Sigmoid colon (tissue), 7 donors: ENCODE measurements around the gene TNC. TPM values are rescaled to one million over a fixed set of nuclear protein-coding genes. Genes with fewer than 3 reads are reported as not detected.

ENCODE experiments used
- DNase-seq: peaks from one replicate; pipeline ENCODE4 v3.0.0-alpha.2; 2019
- H3K27ac ChIP-seq, 4 donors: fragments of 200-600 bp; sonication (generic); one replicate each; pipeline ENCODE4 v1.5.1; 2016 to 2019; ENCODE audit warnings: mild to moderate bottlenecking in 1 of 4
- H3K27me3 ChIP-seq, 3 donors: fragments of 200-600 bp; sonication (generic); one replicate each; pipeline ENCODE4 v1.5.1; 2019; ENCODE audit warnings: mild to moderate bottlenecking in 1 of 3
- H3K36me3 ChIP-seq, 4 donors: fragments of 200-600 bp; sonication (generic); one replicate each; pipeline ENCODE4 v1.5.1; 2016 to 2019
- H3K4me1 ChIP-seq, 4 donors: fragments of 200-600 bp; sonication (generic); one replicate each; pipeline ENCODE4 v1.5.1; 2017 to 2019
- H3K4me3 ChIP-seq, 4 donors: fragments of 200-600 bp; sonication (generic); one replicate each; pipeline ENCODE4 v1.5.1; 2017 to 2019; ENCODE audit warnings: mild to moderate bottlenecking in 2 of 4, moderate library complexity in 1 of 4
- H3K9me3 ChIP-seq, 4 donors: fragments of 200-600 bp in 3 of 4; sonication (generic) in 3 of 4; one replicate each; pipeline versions ENCODE4 v1.5.1 to v1.6.1; 2013 to 2019
- EP300 ChIP-seq, 4 donors: sonication (generic); formaldehyde crosslinking; IDR thresholded peaks; one replicate each; pipeline ENCODE4 v1.6.1; 2017; ENCODE audit warnings: antibody characterized with exemption in 4 of 4
- POLR2A ChIP-seq, 2 donors: fragments of 450-650 bp; IDR thresholded peaks; one replicate each; pipeline ENCODE4 v1.6.1; 2016; ENCODE audit warnings: antibody characterized with exemption in 2 of 2, mild to moderate bottlenecking in 2 of 2, moderate library complexity in 2 of 2
- POLR2AphosphoS5 ChIP-seq, 4 donors: sonication (generic); formaldehyde crosslinking; IDR thresholded peaks; one replicate each; pipeline ENCODE4 v1.6.1; 2017; ENCODE audit warnings: antibody characterized with exemption in 4 of 4
- WGBS, 2 donors: extraction: QIAGEN DNeasy Blood & Tissue Kit; methylation state at CpG; one replicate each; pipeline ENCODE4 v1.1.7; 2013; 5-methylcytosine and 5-hydroxymethylcytosine counted together
- intact Hi-C: fragments of 100-400 bp; cut with DNase I; formaldehyde crosslinking; loops from one replicate; pipeline ENCODE4 v1.15.1; 2023
- polyA plus RNA-seq, 3 donors: library from polyadenylated mRNA; stranded (reverse); fragments of 200-250 nt; gene quantifications; one replicate each; pipeline ENCODE4 v1.2.3, GENCODE V29; 2013
- total RNA-seq, 4 donors: library from RNA; depleted of rRNA; stranded (reverse); fragments of >200 nt; gene quantifications; one replicate each; pipeline ENCODE4 v1.1.0, GENCODE V29; 2016
- TF ChIP-seq, protein P1 (sequence below), 4 experiments: fragments of 450-650 bp in 3 of 4; fragments of 200-600 bp in 1 of 4; IDR thresholded peaks; one replicate each; pipeline ENCODE4 v1.5.1; 2016 to 2019; ENCODE audit warnings: antibody characterized with exemption in 4 of 4, mild to moderate bottlenecking in 3 of 4, moderate library complexity in 2 of 4
- donor health status: healthy with polysubstance abuse.
- donor health status: Bipolar disorder and iron deficiency.
- donor health status: healthy.

The TNC gene
- total and polyA plus RNA-seq, 7 donors, result 0.69 to 742 (median 127) TPM

DNA sequence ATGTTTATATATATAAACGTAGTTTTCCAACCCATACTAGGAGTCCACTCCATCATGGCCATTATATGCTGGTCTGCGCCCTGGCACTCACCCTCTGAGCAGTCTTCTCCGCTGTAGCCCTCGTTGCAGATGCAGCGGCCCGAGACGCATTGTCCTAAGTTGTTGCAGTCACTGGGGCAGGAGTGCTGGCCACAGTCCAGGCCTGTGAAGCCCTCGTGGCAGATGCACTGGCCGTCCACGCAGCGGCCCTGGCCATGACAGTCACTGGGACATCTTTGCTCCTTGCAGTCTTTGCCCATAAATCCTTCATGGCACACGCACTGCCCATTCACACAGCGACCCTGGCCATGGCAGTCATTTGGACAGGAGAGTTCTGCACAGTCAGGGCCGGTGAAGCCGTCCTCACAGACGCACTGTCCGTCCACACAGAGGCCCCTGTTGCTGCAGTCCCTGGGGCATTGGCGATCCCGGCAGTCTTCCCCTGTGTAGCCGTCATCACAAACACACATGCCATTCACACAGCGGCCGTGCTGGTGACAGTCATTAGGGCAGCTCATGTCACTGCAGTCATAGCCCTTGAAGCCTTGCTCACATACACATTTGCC, 32.1 kb downstream of the TNC start:
- H3K27ac ChIP-seq, result peak overlapping the region in 3 of 4 donors; percentile 55 to 74 (median 64)
- DNase-seq, result peak; percentile 82
- intact Hi-C loops, result no loop called here
- TF ChIP-seq POLR2AphosphoS5 (IDR thresholded peaks at IDR 0.05) (peak; percentile 32 to 75 (median 46)), EP300 (IDR thresholded peaks at IDR 0.05) (no peak)
- no peak overlapping the region for H3K4me3 ChIP-seq
- no peaks in the 10 kb centered on the region for H3K27me3 ChIP-seq
- H3K4me1 ChIP-seq, result peaks cover 0 to 73% (median 48%) of the 10 kb centered on the region in 4 donors
- no peaks in the 10 kb centered on the region for H3K9me3 ChIP-seq
- WGBS, 2 donors, result 91 to 93% methylated on average over 22 of the region's 22 CpGs
- H3K36me3 ChIP-seq, result peaks cover 25 to 97% (median 73%) of the 10 kb centered on the region in 4 donors

DNA sequence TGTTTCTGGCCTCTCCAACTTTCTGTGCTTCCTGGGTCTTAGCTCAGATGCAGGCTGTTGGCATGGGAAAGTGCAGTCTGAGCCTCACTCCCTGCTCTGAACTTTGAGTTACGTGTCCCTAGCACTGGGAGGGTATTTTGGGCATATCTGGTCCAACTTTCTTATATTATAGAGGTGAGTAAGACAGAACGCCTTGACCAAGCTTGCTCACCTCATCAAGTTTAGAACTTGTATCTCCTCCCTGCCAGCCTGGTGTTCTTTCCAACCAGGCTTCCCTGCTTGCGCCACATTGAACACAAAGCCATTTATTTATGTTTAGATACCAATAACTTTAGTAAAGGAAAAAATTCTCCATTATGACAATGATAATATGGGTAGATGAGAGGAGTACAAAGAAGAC, 33.2 kb downstream of the TNC start:
- Histone ChIP-seq H3K36me3 (peaks cover 21 to 97% (median 72%) of the 10 kb centered on the region in 4 donors), H3K9me3 (no peaks in the 10 kb centered on the region), H3K27ac (peak overlapping the region in 3 of 4 donors; percentile 50 to 74 (median 64)), H3K4me3 (no peak overlapping the region), H3K27me3 (no peaks in the 10 kb centered on the region), H3K4me1 (peaks cover 0 to 64% (median 48%) of the 10 kb centered on the region in 4 donors)
- no peak for DNase-seq
- 77 to 90% methylated on average over 3 of the region's 3 CpGs for WGBS, 2 donors
- intact Hi-C loops, result no loop called here
- TF ChIP-seq POLR2A (IDR thresholded peaks at IDR 0.05), result no peak

DNA sequence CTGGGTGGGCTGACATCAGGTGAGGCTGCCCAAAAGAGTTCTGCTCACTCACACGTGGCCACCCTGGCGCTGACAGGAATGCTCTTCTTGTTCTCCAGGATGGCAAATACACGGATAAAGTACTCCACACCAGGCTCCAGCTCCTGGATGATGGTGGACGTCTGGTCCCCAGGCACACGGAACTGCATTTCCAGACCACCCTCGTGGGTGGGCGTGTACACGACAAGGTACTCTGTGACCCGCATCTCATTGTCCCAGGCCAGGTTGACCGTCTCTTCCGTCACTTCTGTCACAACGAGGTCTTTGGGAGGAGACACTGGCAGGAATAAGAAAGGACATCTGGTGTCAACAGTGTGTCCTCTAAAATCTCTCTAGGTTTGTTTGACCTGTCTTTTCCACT, 33.8 kb downstream of the TNC start:
- H3K27ac ChIP-seq, result peak overlapping the region in 3 of 4 donors; percentile 50 to 74 (median 64)
- H3K4me3 ChIP-seq, result no peak overlapping the region
- H3K36me3 ChIP-seq, result peaks cover 21 to 97% (median 75%) of the 10 kb centered on the region in 4 donors
- WGBS, 2 donors, result 88 to 90% methylated on average over 12 of the region's 12 CpGs
- TF ChIP-seq POLR2A (IDR thresholded peaks at IDR 0.05) (no peak), EP300 (IDR thresholded peaks at IDR 0.05) (no peak), POLR2AphosphoS5 (IDR thresholded peaks at IDR 0.05) (peak in 1 of 4 donors; percentile 17)
- peaks cover 0 to 61% (median 42%) of the 10 kb centered on the region in 4 donors for H3K4me1 ChIP-seq
- DNase-seq, result no peak
- H3K9me3 ChIP-seq, result no peaks in the 10 kb centered on the region
- H3K27me3 ChIP-seq, result no peaks in the 10 kb centered on the region
- intact Hi-C loops, result no loop called here

GRCh38 chr9:115080242-115080641, 37.7 kb downstream of the TNC start:
- TF ChIP-seq EP300 (IDR thresholded peaks at IDR 0.05) (no peak), POLR2A (IDR thresholded peaks at IDR 0.05) (no peak), POLR2AphosphoS5 (IDR thresholded peaks at IDR 0.05) (no peak)
- TF ChIP-seq, protein P1, sequence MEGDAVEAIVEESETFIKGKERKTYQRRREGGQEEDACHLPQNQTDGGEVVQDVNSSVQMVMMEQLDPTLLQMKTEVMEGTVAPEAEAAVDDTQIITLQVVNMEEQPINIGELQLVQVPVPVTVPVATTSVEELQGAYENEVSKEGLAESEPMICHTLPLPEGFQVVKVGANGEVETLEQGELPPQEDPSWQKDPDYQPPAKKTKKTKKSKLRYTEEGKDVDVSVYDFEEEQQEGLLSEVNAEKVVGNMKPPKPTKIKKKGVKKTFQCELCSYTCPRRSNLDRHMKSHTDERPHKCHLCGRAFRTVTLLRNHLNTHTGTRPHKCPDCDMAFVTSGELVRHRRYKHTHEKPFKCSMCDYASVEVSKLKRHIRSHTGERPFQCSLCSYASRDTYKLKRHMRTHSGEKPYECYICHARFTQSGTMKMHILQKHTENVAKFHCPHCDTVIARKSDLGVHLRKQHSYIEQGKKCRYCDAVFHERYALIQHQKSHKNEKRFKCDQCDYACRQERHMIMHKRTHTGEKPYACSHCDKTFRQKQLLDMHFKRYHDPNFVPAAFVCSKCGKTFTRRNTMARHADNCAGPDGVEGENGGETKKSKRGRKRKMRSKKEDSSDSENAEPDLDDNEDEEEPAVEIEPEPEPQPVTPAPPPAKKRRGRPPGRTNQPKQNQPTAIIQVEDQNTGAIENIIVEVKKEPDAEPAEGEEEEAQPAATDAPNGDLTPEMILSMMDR (IDR thresholded peaks at IDR 0.05), result no peak
- no peak for DNase-seq
- no peaks in the 10 kb centered on the region for H3K9me3 ChIP-seq
- H3K4me1 ChIP-seq, result peaks cover 0 to 28% (median 13%) of the 10 kb centered on the region in 4 donors
- intact Hi-C loops, result no loop called here
- H3K27ac ChIP-seq, result peak overlapping the region in 2 of 4 donors; percentile 64 to 74
- H3K4me3 ChIP-seq, result no peak overlapping the region
- peaks cover 33 to 100% (median 81%) of the 10 kb centered on the region in 4 donors for H3K36me3 ChIP-seq
- 84 to 90% methylated on average over 3 of the region's 3 CpGs for WGBS, 2 donors
- H3K27me3 ChIP-seq, result no peaks in the 10 kb centered on the region

GRCh38 chr9:115079156-115079555, 38.8 kb downstream of the TNC start:
- Histone ChIP-seq H3K4me1 (peaks cover 0 to 26% (median 12%) of the 10 kb centered on the region in 4 donors), H3K36me3 (peaks cover 33 to 100% (median 85%) of the 10 kb centered on the region in 4 donors), H3K4me3 (no peak overlapping the region), H3K27ac (peak overlapping the region in 2 of 4 donors; percentile 64 to 74), H3K9me3 (no peaks in the 10 kb centered on the region), H3K27me3 (no peaks in the 10 kb centered on the region)
- no peak for DNase-seq
- TF ChIP-seq, protein P1 (IDR thresholded peaks at IDR 0.05), result no peak
- TF ChIP-seq POLR2A (IDR thresholded peaks at IDR 0.05) (no peak), POLR2AphosphoS5 (IDR thresholded peaks at IDR 0.05) (no peak), EP300 (IDR thresholded peaks at IDR 0.05) (no peak)
- intact Hi-C loops, result no loop called here
- 79 to 86% methylated on average over 3 of the region's 3 CpGs for WGBS, 2 donors

DNA sequence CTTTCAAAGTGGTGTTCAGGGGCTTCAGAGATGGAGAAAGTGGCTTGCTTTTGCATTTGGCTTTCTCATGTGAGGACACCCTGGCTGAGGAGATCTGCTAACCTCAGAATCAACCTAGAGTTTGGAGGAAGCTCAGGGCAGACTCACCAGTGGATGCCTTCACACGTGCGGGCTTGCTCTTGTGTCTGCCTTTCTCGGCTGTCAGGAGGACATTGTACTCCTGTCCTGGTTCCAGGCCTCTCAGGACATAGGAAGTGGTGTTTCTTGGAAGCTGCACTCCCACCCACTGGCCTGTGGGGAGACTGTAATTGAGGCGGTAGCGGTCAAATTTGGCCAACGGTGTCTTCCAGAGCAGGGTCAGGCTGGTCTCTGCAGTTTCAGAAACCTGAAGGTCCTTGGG, 44.5 kb downstream of the TNC start:
- intact Hi-C loops, result no loop called here
- TF ChIP-seq POLR2AphosphoS5 (IDR thresholded peaks at IDR 0.05) (peak in 1 of 4 donors; percentile 3), EP300 (IDR thresholded peaks at IDR 0.05) (no peak)
- WGBS, 2 donors, result 91 to 95% methylated on average over 6 of the region's 6 CpGs

More for the DNA sequence above, 44.5 kb downstream of the TNC start:
- DNase-seq, result no peak
- Histone ChIP-seq H3K27ac (peak overlapping the region in 3 of 4 donors; percentile 46 to 91 (median 72)), H3K9me3 (no peaks in the 10 kb centered on the region), H3K4me1 (peaks cover 0 to 42% (median 34%) of the 10 kb centered on the region in 4 donors), H3K27me3 (no peaks in the 10 kb centered on the region), H3K4me3 (no peak overlapping the region), H3K36me3 (peaks cover 41 to 89% (median 75%) of the 10 kb centered on the region in 4 donors)
